Right lobe of liver (tissue), 6 donors: Measurements from ENCODE around the gene DNAJC10. TPM values are rescaled to one million over a fixed set of nuclear protein-coding genes. Genes with fewer than 3 reads are reported as not detected.
"Not testable (repeated sequence)": the region's sequence is repeated elsewhere in the genome, so short reads cannot be mapped to it uniquely, and the experiment has no call there.

ENCODE experiments used
- ATAC-seq, 4 donors: fragments of 200-7000 bp; cut with Tn5 transposase; one replicate each; pipeline ENCODE4 v1.9.1; 2020; ENCODE audit warnings: mild to moderate bottlenecking in 4 of 4, moderate library complexity in 4 of 4
- DNase-seq, 3 donors: peaks; one replicate each; pipeline ENCODE4 v3.0.0-alpha.2; 2020
- H3K27ac ChIP-seq, 3 donors: fragments of 200-600 bp; one replicate each; pipeline ENCODE4 v1.8.0; 2022
- H3K27me3 ChIP-seq, 2 donors: fragments of 200-600 bp; one replicate each; pipeline ENCODE4 v1.8.0; 2022
- H3K36me3 ChIP-seq, 4 donors: fragments of 200-600 bp; sonication (generic) in 1 of 4; one replicate each; pipeline versions ENCODE4 v1.5.1 to v1.8.0; 2017 to 2022; ENCODE audit warnings: control low read depth in 1 of 4
- H3K4me1 ChIP-seq, 4 donors: fragments of 200-600 bp; sonication (generic) in 1 of 4; one replicate each; pipeline versions ENCODE4 v1.5.1 to v1.8.0; 2017 to 2022; ENCODE audit warnings: control low read depth in 1 of 4
- H3K4me3 ChIP-seq, 3 donors: fragments of 200-600 bp; one replicate each; pipeline ENCODE4 v1.8.0; 2022
- H3K9me3 ChIP-seq, 4 donors: fragments of 200-600 bp; sonication (generic) in 1 of 4; one replicate each; pipeline versions ENCODE4 v1.5.1 to v1.8.0; 2017 to 2022; ENCODE audit warnings: control low read depth in 1 of 4
- CTCF ChIP-seq, 4 donors: fragments of 200-600 bp in 3 of 4; fragments of 450-650 bp in 1 of 4; IDR thresholded peaks; one replicate each; pipeline versions ENCODE4 v1.5.1 to v1.8.0; 2016 to 2022; ENCODE audit warnings: antibody characterized with exemption in 4 of 4, mild to moderate bottlenecking in 2 of 4
- POLR2A ChIP-seq: fragments of 450-650 bp; IDR thresholded peaks from one replicate; pipeline ENCODE4 v1.6.1; 2017; ENCODE audit warnings: antibody characterized with exemption, mild to moderate bottlenecking
- WGBS: methylation state at CpG from one replicate; pipeline ENCODE4 v1.1.6; 2018; ENCODE audit warnings: low coverage, low lambda C conversion rate; ENCODE audit not compliant: insufficient coverage; ENCODE audit errors: missing lambda C conversion rate; 5-methylcytosine and 5-hydroxymethylcytosine counted together
- intact Hi-C, 2 donors: fragments of 100-400 bp; cut with DNase I; formaldehyde crosslinking; loops; one replicate each; pipeline versions ENCODE4 v1.11.2 to v1.14.1; 2022
- total RNA-seq, 6 experiments: library from RNA; depleted of rRNA in 2 of 6; stranded (reverse); fragments of >200 nt in 2 of 6; fragmentation: NEBNext Ultra II Directional in 3 of 6; extraction: Animal tissue kit (Norgen Biotek cat#: 25700) in 3 of 6; gene quantifications; one replicate each; pipeline versions ENCODE4 v1.1.0 to v1.2.4, GENCODE V29; 2016 to 2023
- donor health status: DM: no; HTN: yes; CAD: no.
- donor health status: DM: no; HTN: no; CAD: no.
- donor health status: DM: no; HTN: no; CAD: no.
- donor health status: DM: no; HTN: yes; CAD: no.
- donor health status: DM: no; HTN: yes; CAD: no.

The DNAJC10 gene
- total RNA-seq, 6 experiments from 2014 or later = 26.1 to 37.7 (median 33.0) TPM

- Histone ChIP-seq H3K27ac (no peak overlapping the region), H3K4me3 (no peak overlapping the region), H3K4me1 (no peaks in the 10 kb centered on the region), H3K36me3 (peaks cover 0 to 32% (median 5%) of the 10 kb centered on the region in 4 donors), H3K9me3 (no peaks in the 10 kb centered on the region), H3K27me3 (no peaks in the 10 kb centered on the region)
- intact Hi-C loops = no loop called here
- ATAC-seq (no peak), DNase-seq (no peak)
- WGBS = 77% methylated on average over 2 of the region's 2 CpGs
- no peak for TF ChIP-seq POLR2A
- TF ChIP-seq CTCF (IDR thresholded peaks at IDR 0.05) = no peak
These were observed 29.0 kb downstream of the DNAJC10 start for GRCh38 chr2:182745061-182745460.

GRCh38 chr2:182745894-182746293, 29.8 kb downstream of the DNAJC10 start:
- H3K36me3 ChIP-seq = peaks cover 0 to 32% (median 5%) of the 10 kb centered on the region in 4 donors
- H3K27ac ChIP-seq, ATAC-seq, H3K4me1 ChIP-seq, H3K4me3 ChIP-seq, H3K27me3 ChIP-seq, H3K9me3 ChIP-seq, DNase-seq, intact Hi-C loops: not testable (repeated sequence)
- 93% methylated on average over 3 of the region's 3 CpGs for WGBS

GRCh38 chr2:182754231-182754630, 38.2 kb downstream of the DNAJC10 start:
- H3K9me3 ChIP-seq = no peaks in the 10 kb centered on the region
- ATAC-seq (no peak), DNase-seq (no peak)
- intact Hi-C loops = no loop called here
- no peak overlapping the region for H3K4me3 ChIP-seq
- no peak overlapping the region for H3K27ac ChIP-seq
- TF ChIP-seq POLR2A = no peak
- TF ChIP-seq CTCF (IDR thresholded peaks at IDR 0.05) = no peak
- no peaks in the 10 kb centered on the region for H3K27me3 ChIP-seq
- H3K4me1 ChIP-seq = no peaks in the 10 kb centered on the region
- H3K36me3 ChIP-seq = peaks cover 0 to 19% (median 15%) of the 10 kb centered on the region in 4 donors

GRCh38 chr2:182758379-182758778, 42.3 kb downstream of the DNAJC10 start:
- Histone ChIP-seq H3K27me3 (no peaks in the 10 kb centered on the region), H3K4me3 (no peak overlapping the region), H3K27ac (no peak overlapping the region), H3K9me3 (no peaks in the 10 kb centered on the region), H3K36me3 (peaks cover 0 to 20% (median 13%) of the 10 kb centered on the region in 4 donors), H3K4me1 (peaks cover 0 to 4% (median 0%) of the 10 kb centered on the region in 4 donors)
- TF ChIP-seq CTCF (IDR thresholded peaks at IDR 0.05) (no peak), POLR2A (no peak)
- ATAC-seq = no peak
- 100% methylated on average over 1 of the region's 1 CpG for WGBS
- intact Hi-C loops = no loop called here
- DNase-seq = no peak

GRCh38 chr2:182761903-182762302, 45.8 kb downstream of the DNAJC10 start:
- no peak overlapping the region for H3K4me3 ChIP-seq
- WGBS = 50% methylated on average over 4 of the region's 4 CpGs
- H3K4me1 ChIP-seq = peaks cover 0 to 4% (median 0%) of the 10 kb centered on the region in 4 donors
- no peaks in the 10 kb centered on the region for H3K9me3 ChIP-seq
- H3K36me3 ChIP-seq = peaks cover 0 to 20% (median 12%) of the 10 kb centered on the region in 4 donors
- TF ChIP-seq POLR2A = no peak
- TF ChIP-seq CTCF (IDR thresholded peaks at IDR 0.05) = peak; percentile 11 to 34 (median 20)
- no peaks in the 10 kb centered on the region for H3K27me3 ChIP-seq
- peak; percentile 80 to 92 (median 86) for ATAC-seq
- no peak overlapping the region for H3K27ac ChIP-seq
- DNase-seq = no peak
- intact Hi-C loops = loop anchor here in 1 of 2 donors (10.0 kb wide), 1 partner anchor 223 kb away; no protein-coding TSS in a partner anchor
